Adrenal gland (tissue), 12 donors: ENCODE results near the gene CFAP74. TPM values are rescaled to one million over a fixed set of nuclear protein-coding genes. Genes with fewer than 3 reads are reported as not detected.

Experiments used
- DNase-seq, 7 donors: peaks; one replicate each; pipeline ENCODE4 v3.0.0-alpha.2; 2019 to 2020
- H3K27ac ChIP-seq, 5 donors: fragments of 200-600 bp; sonication (generic) in 4 of 5; 1 replicate in 3 of 5; 2 replicates in 2 of 5; pipeline versions ENCODE4 v1.5.1 to v1.8.0; 2016 to 2020; ENCODE audit warnings: mild to moderate bottlenecking in 1 of 5
- H3K27me3 ChIP-seq: fragments of 200-600 bp; 2 replicates; pipeline ENCODE4 v1.8.0; 2021
- H3K36me3 ChIP-seq, 2 donors: fragments of 200-600 bp; replicated peaks in 1 of 2; 1 replicate in 1 of 2; 2 replicates in 1 of 2; pipeline versions ENCODE4 v1.5.1 to v1.8.0; 2018 to 2022
- H3K4me1 ChIP-seq, 2 donors: fragments of 200-600 bp; replicated peaks in 1 of 2; 1 replicate in 1 of 2; 2 replicates in 1 of 2; pipeline versions ENCODE4 v1.5.1 to v1.8.0; 2018 to 2021
- H3K4me3 ChIP-seq, 4 donors: fragments of 200-600 bp; sonication (generic) in 3 of 4; one replicate each; pipeline ENCODE4 v1.5.1; 2016 to 2018
- H3K9me3 ChIP-seq, 3 donors: fragments of 200-600 bp; sonication (generic) in 1 of 3; replicated peaks in 1 of 3; 1 replicate in 2 of 3; 2 replicates in 1 of 3; pipeline versions ENCODE4 v1.5.1 to v1.8.0; 2016 to 2021
- CTCF ChIP-seq, 6 experiments: fragments of 450-650 bp in 4 of 6; fragments of 200-600 bp in 2 of 6; sonication (generic) in 1 of 6; IDR thresholded peaks; 1 replicate in 5 of 6; 2 replicates in 1 of 6; pipeline versions ENCODE4 v1.5.1 to v1.8.0; 2016 to 2021; ENCODE audit warnings: antibody characterized with exemption in 6 of 6, mild to moderate bottlenecking in 2 of 6, moderate library complexity in 1 of 6
- POLR2A ChIP-seq, 2 donors: fragments of 450-650 bp; IDR thresholded peaks; one replicate each; pipeline ENCODE4 v1.6.1; 2017; ENCODE audit warnings: antibody characterized with exemption in 2 of 2, mild to moderate bottlenecking in 2 of 2, moderate library complexity in 1 of 2
- WGBS, 4 donors: extraction: QIAGEN DNeasy Blood & Tissue Kit in 2 of 4; methylation state at CpG; one replicate each; pipeline versions ENCODE4 v1.1.5 to v1.1.7; 2013 to 2017; 5-methylcytosine and 5-hydroxymethylcytosine counted together
- intact Hi-C, 2 donors: fragments of 100-400 bp; cut with DNase I; formaldehyde crosslinking; loops; one replicate each; pipeline versions ENCODE4 v1.14.1 to v1.15.0; 2022 to 2023
- polyA plus RNA-seq, 3 donors: library from polyadenylated mRNA; stranded (reverse); fragments of 200-250 nt in 2 of 3; fragments of 350-450 nt in 1 of 3; fragmentation: Illumina TruSeq in 1 of 3; extraction: RNeasy Lipid Tissue Mini Kit (QIAGEN cat#74804) in 1 of 3; gene quantifications; one replicate each; pipeline ENCODE4 v1.2.3, GENCODE V29; 2013 to 2014
- total RNA-seq, 9 donors: library from RNA; depleted of rRNA in 4 of 9; stranded (reverse); fragments of >200 nt in 4 of 9; fragments of 120-200 nt in 1 of 9; fragmentation: NEBNext Ultra II Directional in 1 of 9; extraction: Animal tissue kit (Norgen Biotek cat#: 25700) in 1 of 9; gene quantifications; one replicate each; pipeline versions ENCODE4 v1.1.0 to v1.2.4, GENCODE V29; 2013 to 2023
- donor health status: healthy with polysubstance abuse.
- donor health status: Bipolar disorder and iron deficiency.
- donor health status: DM: yes; HTN: yes; CAD: no.
- donor health status: DM: no; HTN: no; CAD: no.
- donor health status: DM: no; HTN: no; CAD: no.
- donor health status: DM: yes; HTN: yes; CAD: no.

Gene CFAP74
- total and polyA plus RNA-seq, 12 donors: 0.11 to 7.6 (median 2.8) TPM; not detected in 1

- H3K4me3 ChIP-seq: peak overlapping the region in 1 of 4 donors; percentile 25
- H3K27me3 ChIP-seq: no peaks in the 10 kb centered on the region
- intact Hi-C loops: loop anchor here in 1 of 2 donors (5.0 kb wide), 2 partner anchors 37 to 107 kb away; no protein-coding TSS in a partner anchor
- peak overlapping the region in 4 of 5 donors; percentile 22 to 77 (median 58) for H3K27ac ChIP-seq
- H3K36me3 ChIP-seq: no peaks in the 10 kb centered on the region
- H3K4me1 ChIP-seq: peaks cover 27 to 34% of the 10 kb centered on the region in 2 donors
- peak in 6 of 7 donors; percentile 42 to 76 (median 73) for DNase-seq
- H3K9me3 ChIP-seq: no peaks in the 10 kb centered on the region
- 17 to 30% (median 22%) methylated on average over 9 to 14 of the region's 14 CpGs for WGBS, 4 donors
- no peak for TF ChIP-seq CTCF (IDR thresholded peaks at IDR 0.05)
- TF ChIP-seq POLR2A (IDR thresholded peaks at IDR 0.05): peak in 1 of 2 donors; percentile 56
Observed at GRCh38 chr1:1894354-1895059, 109.1 kb downstream of the CFAP74 start.

GRCh38 chr1:1893997-1894353 is 109.6 kb downstream of the CFAP74 start:
- no peak for DNase-seq
- H3K27me3 ChIP-seq: no peaks in the 10 kb centered on the region
- H3K4me3 ChIP-seq: no peak overlapping the region
- H3K9me3 ChIP-seq: no peaks in the 10 kb centered on the region
- intact Hi-C loops: loop anchor here in 1 of 2 donors (5.0 kb wide), 2 partner anchors 37 to 107 kb away; no protein-coding TSS in a partner anchor
- H3K36me3 ChIP-seq: no peaks in the 10 kb centered on the region
- H3K4me1 ChIP-seq: peaks cover 32 to 39% of the 10 kb centered on the region in 2 donors
- H3K27ac ChIP-seq: peak overlapping the region in 3 of 5 donors; percentile 54 to 77 (median 62)
- TF ChIP-seq CTCF (IDR thresholded peaks at IDR 0.05) (no peak), POLR2A (IDR thresholded peaks at IDR 0.05) (no peak)
- 80 to 100% (median 84%) methylated on average over 1 to 2 of the region's 2 CpGs for WGBS, 4 donors

- Histone ChIP-seq H3K27me3 (no peaks in the 10 kb centered on the region), H3K27ac (peak overlapping the region in 1 of 5 donors; percentile 77), H3K4me3 (no peak overlapping the region), H3K36me3 (no peaks in the 10 kb centered on the region), H3K4me1 (peaks cover 37 to 45% of the 10 kb centered on the region in 2 donors), H3K9me3 (no peaks in the 10 kb centered on the region)
- no peak for TF ChIP-seq CTCF (IDR thresholded peaks at IDR 0.05)
- no peak for TF ChIP-seq POLR2A (IDR thresholded peaks at IDR 0.05)
- intact Hi-C loops: loop anchor here in 1 of 2 donors (5.0 kb wide), 2 partner anchors 36 to 106 kb away; no protein-coding TSS in a partner anchor
- WGBS, 4 donors: 92% methylated on average over 18 to 19 of the region's 19 CpGs
- DNase-seq: peak in 1 of 7 donors; percentile 15
Observed at GRCh38 chr1:1893291-1893985, 110.1 kb downstream of the CFAP74 start.

- DNase-seq: no peak
- 75 to 83% (median 79%) methylated on average over 7 of the region's 7 CpGs for WGBS, 4 donors
- Histone ChIP-seq H3K27ac (no peak overlapping the region), H3K9me3 (no peaks in the 10 kb centered on the region), H3K27me3 (no peaks in the 10 kb centered on the region), H3K36me3 (no peaks in the 10 kb centered on the region), H3K4me3 (no peak overlapping the region), H3K4me1 (peaks cover 43 to 52% of the 10 kb centered on the region in 2 donors)
- TF ChIP-seq POLR2A (IDR thresholded peaks at IDR 0.05) (no peak), CTCF (IDR thresholded peaks at IDR 0.05) (no peak)
- intact Hi-C loops: loop anchor here in 1 of 2 donors (5.0 kb wide), 2 partner anchors 35 to 105 kb away; no protein-coding TSS in a partner anchor
Observed at GRCh38 chr1:1892763-1893120, 110.8 kb downstream of the CFAP74 start.
